H4 (cell line): ENCODE data around the gene EML6. TPM values are rescaled to one million over a fixed set of nuclear protein-coding genes. Genes with fewer than 3 reads are reported as not detected.
"Not testable (repeated sequence)": the region's sequence is repeated elsewhere in the genome, so short reads cannot be mapped to it uniquely, and the experiment has no call there.

Experiments
- DNase-seq: peaks from one replicate; pipeline ENCODE4 v3.0.0-alpha.2; 2015; ENCODE audit warnings: low spot score
- total RNA-seq: library from RNA; depleted of rRNA; stranded (reverse); fragments of >200 nt; shearing (Covaris generic); gene quantifications from 2 replicates; pipeline ENCODE4 v1.2.3, GENCODE V29; 2014; rRNA removed

Gene EML6
- total RNA-seq, result 2.4 and 2.9 TPM in 2 replicates

GRCh38 chr2:54723131-54723995 is at the start of gene EML6:
EML6 (plus strand) TSS chr2:54723662; CDS start chr2:54725062, 1,400 bp downstream.
- peak; percentile 98 for DNase-seq

GRCh38 chr2:54675281-54675680 is 48.2 kb upstream of the EML6 start:
- DNase-seq, result no peak

GRCh38 chr2:54675738-54676137 is 47.7 kb upstream of the EML6 start:
- DNase-seq, result no peak

GRCh38 chr2:54676656-54677055 is 46.8 kb upstream of the EML6 start:
- DNase-seq, result no peak

- no peak for DNase-seq
Measured at GRCh38 chr2:54677476-54678265, 45.8 kb upstream of the EML6 start.

GRCh38 chr2:54678719-54679118 is 44.7 kb upstream of the EML6 start:
- no peak for DNase-seq

- DNase-seq, result no peak
Measured at GRCh38 chr2:54680397-54681041, 42.9 kb upstream of the EML6 start.

GRCh38 chr2:54681416-54681815 is 42.0 kb upstream of the EML6 start:
- DNase-seq, result no peak

GRCh38 chr2:54683596-54683995 is 39.9 kb upstream of the EML6 start:
- DNase-seq, result no peak

GRCh38 chr2:54685263-54685775 is 38.1 kb upstream of the EML6 start:
- no peak for DNase-seq

- no peak for DNase-seq
Measured at GRCh38 chr2:54687595-54688152, 35.8 kb upstream of the EML6 start.

GRCh38 chr2:54691445-54692135 is 31.9 kb upstream of the EML6 start:
- no peak for DNase-seq

- DNase-seq, result no peak
Measured at GRCh38 chr2:54692556-54692955, 30.9 kb upstream of the EML6 start.

- no peak for DNase-seq
Measured at GRCh38 chr2:54695378-54695777, 28.1 kb upstream of the EML6 start.

- no peak for DNase-seq
Measured at GRCh38 chr2:54697934-54698333, 25.5 kb upstream of the EML6 start.

- not testable (repeated sequence) for DNase-seq
Measured at GRCh38 chr2:54698926-54699325, 24.5 kb upstream of the EML6 start.

GRCh38 chr2:54699665-54700064 is 23.8 kb upstream of the EML6 start:
- DNase-seq, result no peak

GRCh38 chr2:54701029-54701428 is 22.4 kb upstream of the EML6 start:
- no peak for DNase-seq

GRCh38 chr2:54704238-54704637 is 19.2 kb upstream of the EML6 start:
- no peak for DNase-seq

- DNase-seq, result peak; percentile 52
Measured at GRCh38 chr2:54704688-54705605, 18.5 kb upstream of the EML6 start.
